Measurements from ENCODE around the gene RYR3.

Gene RYR3

DNA sequence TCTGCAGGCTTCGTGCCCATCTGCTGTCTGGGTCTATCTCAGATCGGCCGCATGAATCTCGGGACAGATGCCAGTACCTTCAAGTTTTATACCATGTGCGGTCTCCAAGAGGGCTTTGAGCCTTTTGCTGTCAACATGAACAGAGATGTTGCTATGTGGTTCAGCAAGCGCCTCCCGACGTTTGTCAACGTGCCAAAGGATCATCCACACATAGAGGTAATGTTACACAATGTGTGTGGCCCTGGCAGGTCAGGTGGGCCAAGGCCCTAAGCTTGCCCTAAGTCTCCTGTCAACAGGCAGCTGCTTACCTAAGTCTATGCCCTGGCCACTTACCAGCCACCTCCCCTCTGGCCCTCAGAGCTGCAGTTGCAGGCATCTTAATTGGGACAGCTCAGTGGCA is 333.5 kb downstream of the RYR3 start:
- H3K4me3 ChIP-seq (ENCODE audit: low read depth, low read length) = no peak overlapping the region
- H3K79me1 ChIP-seq (ENCODE audit: low read length) = no peaks in the 10 kb centered on the region
- no peak overlapping the region for H4K91ac ChIP-seq (ENCODE audit: low read depth, low read length)
- no peak overlapping the region for H2BK5ac ChIP-seq (ENCODE audit: low read depth, low read length, poor library complexity)
- WGBS (ENCODE audit: extremely low coverage, insufficient coverage, insufficient read length) = no CpG with 5 or more reads among the region's 9 CpGs
- H3K27me3 ChIP-seq (ENCODE audit: insufficient read depth, low read length) = no peaks in the 10 kb centered on the region
- H3K14ac ChIP-seq (ENCODE audit: low read length) = no peak overlapping the region
- H2AK5ac ChIP-seq (ENCODE audit: low read length) = no peak overlapping the region
- no peak overlapping the region for H3K4me2 ChIP-seq (ENCODE audit: low read length)
- H3K27ac ChIP-seq (ENCODE audit: low read depth, low read length) = no peak overlapping the region
- no peak overlapping the region for H4K12ac ChIP-seq (ENCODE audit: low read depth, low read length)
- H3K23ac ChIP-seq (ENCODE audit: low read length) = no peak overlapping the region
- no peak for DNase-seq
- H3K9me3 ChIP-seq (ENCODE audit: insufficient read depth, low read depth, low read length) = peaks cover 5% of the 10 kb centered on the region
- no peak overlapping the region for H2BK12ac ChIP-seq (ENCODE audit: low read length)
- no peak overlapping the region for H3K4ac ChIP-seq (ENCODE audit: low read depth, low read length)
- no peak overlapping the region for H3K18ac ChIP-seq (ENCODE audit: low read length)
- no peak overlapping the region for H3K9ac ChIP-seq (ENCODE audit: low read length)
- no peaks in the 10 kb centered on the region for H3K79me2 ChIP-seq (ENCODE audit: control insufficient read depth, insufficient read depth, low read length, poor library complexity)
- H2BK120ac ChIP-seq (ENCODE audit: insufficient read depth, low read length, poor library complexity) = no peak overlapping the region
- H3K4me1 ChIP-seq (ENCODE audit: control insufficient read depth in 1 of 2, insufficient read depth in 2 of 2, low read length in 2 of 2) = peaks cover 2 to 3% of the 10 kb centered on the region in 2 experiments
- no peak overlapping the region for H2AFZ ChIP-seq (ENCODE audit: insufficient read depth, low read length, poor library complexity)
- H3K36me3 ChIP-seq (ENCODE audit: control insufficient read depth in 1 of 2, insufficient read depth in 2 of 2, low read length in 2 of 2) = peaks cover 5 to 10% of the 10 kb centered on the region in 2 experiments
- no peak overlapping the region for H4K8ac ChIP-seq (ENCODE audit: low read depth, low read length)

- no peak overlapping the region for H2BK12ac ChIP-seq (ENCODE audit: low read length)
- no peak overlapping the region for H3K9ac ChIP-seq (ENCODE audit: low read length)
- no peak for DNase-seq
- no peak overlapping the region for H2BK120ac ChIP-seq (ENCODE audit: insufficient read depth, low read length, poor library complexity)
- H3K4me3 ChIP-seq (ENCODE audit: low read depth, low read length) = no peak overlapping the region
- no peaks in the 10 kb centered on the region for H3K79me2 ChIP-seq (ENCODE audit: control insufficient read depth, insufficient read depth, low read length, poor library complexity)
- no peak overlapping the region for H3K27ac ChIP-seq (ENCODE audit: low read depth, low read length)
- H4K91ac ChIP-seq (ENCODE audit: low read depth, low read length) = no peak overlapping the region
- no peak overlapping the region for H2AFZ ChIP-seq (ENCODE audit: insufficient read depth, low read length, poor library complexity)
- no peak overlapping the region for H3K4me2 ChIP-seq (ENCODE audit: low read length)
- no peak overlapping the region for H3K18ac ChIP-seq (ENCODE audit: low read length)
- H2AK5ac ChIP-seq (ENCODE audit: low read length) = no peak overlapping the region
- peaks cover 2 to 3% of the 10 kb centered on the region in 2 experiments for H3K4me1 ChIP-seq (ENCODE audit: control insufficient read depth in 1 of 2, insufficient read depth in 2 of 2, low read length in 2 of 2)
- H3K36me3 ChIP-seq (ENCODE audit: control insufficient read depth in 1 of 2, insufficient read depth in 2 of 2, low read length in 2 of 2) = peaks cover 5% of the 10 kb centered on the region in 2 experiments
- no peak overlapping the region for H3K23ac ChIP-seq (ENCODE audit: low read length)
- H3K27me3 ChIP-seq (ENCODE audit: insufficient read depth, low read length) = no peaks in the 10 kb centered on the region
- no peaks in the 10 kb centered on the region for H3K79me1 ChIP-seq (ENCODE audit: low read length)
- H2BK5ac ChIP-seq (ENCODE audit: low read depth, low read length, poor library complexity) = no peak overlapping the region
- H4K12ac ChIP-seq (ENCODE audit: low read depth, low read length) = no peak overlapping the region
- peaks cover 6% of the 10 kb centered on the region for H3K9me3 ChIP-seq (ENCODE audit: insufficient read depth, low read depth, low read length)
- H3K14ac ChIP-seq (ENCODE audit: low read length) = no peak overlapping the region
- H4K8ac ChIP-seq (ENCODE audit: low read depth, low read length) = no peak overlapping the region
- no CpG with 5 or more reads among the region's 1 CpG for WGBS (ENCODE audit: extremely low coverage, insufficient coverage, insufficient read length)
- H3K4ac ChIP-seq (ENCODE audit: low read depth, low read length) = no peak overlapping the region
Measured at GRCh38 chr15:33646744-33647143, 336.0 kb downstream of the RYR3 start.

- H2BK120ac ChIP-seq (ENCODE audit: insufficient read depth, low read length, poor library complexity) = no peak overlapping the region
- H3K27me3 ChIP-seq (ENCODE audit: insufficient read depth, low read length) = no peaks in the 10 kb centered on the region
- H4K8ac ChIP-seq (ENCODE audit: low read depth, low read length) = no peak overlapping the region
- H3K18ac ChIP-seq (ENCODE audit: low read length) = no peak overlapping the region
- no peak overlapping the region for H3K23ac ChIP-seq (ENCODE audit: low read length)
- no peaks in the 10 kb centered on the region for H3K79me2 ChIP-seq (ENCODE audit: control insufficient read depth, insufficient read depth, low read length, poor library complexity)
- H4K91ac ChIP-seq (ENCODE audit: low read depth, low read length) = no peak overlapping the region
- no peak overlapping the region for H3K4ac ChIP-seq (ENCODE audit: low read depth, low read length)
- WGBS (ENCODE audit: extremely low coverage, insufficient coverage, insufficient read length) = no CpG with 5 or more reads among the region's 9 CpGs
- H2BK5ac ChIP-seq (ENCODE audit: low read depth, low read length, poor library complexity) = no peak overlapping the region
- H3K14ac ChIP-seq (ENCODE audit: low read length) = no peak overlapping the region
- DNase-seq = no peak
- no peak overlapping the region for H3K4me3 ChIP-seq (ENCODE audit: low read depth, low read length)
- no peak overlapping the region for H3K27ac ChIP-seq (ENCODE audit: low read depth, low read length)
- H4K12ac ChIP-seq (ENCODE audit: low read depth, low read length) = no peak overlapping the region
- H2BK12ac ChIP-seq (ENCODE audit: low read length) = no peak overlapping the region
- H2AK5ac ChIP-seq (ENCODE audit: low read length) = no peak overlapping the region
- no peak overlapping the region for H3K4me2 ChIP-seq (ENCODE audit: low read length)
- H3K36me3 ChIP-seq (ENCODE audit: control insufficient read depth in 1 of 2, insufficient read depth in 2 of 2, low read length in 2 of 2) = peaks cover 1 to 2% of the 10 kb centered on the region in 2 experiments
- no peak overlapping the region for H2AFZ ChIP-seq (ENCODE audit: insufficient read depth, low read length, poor library complexity)
- no peaks in the 10 kb centered on the region for H3K79me1 ChIP-seq (ENCODE audit: low read length)
- peaks cover 5% of the 10 kb centered on the region for H3K9me3 ChIP-seq (ENCODE audit: insufficient read depth, low read depth, low read length)
- peaks cover 2 to 3% of the 10 kb centered on the region in 2 experiments for H3K4me1 ChIP-seq (ENCODE audit: control insufficient read depth in 1 of 2, insufficient read depth in 2 of 2, low read length in 2 of 2)
- no peak overlapping the region for H3K9ac ChIP-seq (ENCODE audit: low read length)
Measured at GRCh38 chr15:33649217-33649933, 338.6 kb downstream of the RYR3 start.

GRCh38 chr15:33654860-33655259 is 344.1 kb downstream of the RYR3 start:
- no peak overlapping the region for H3K9ac ChIP-seq (ENCODE audit: low read length)
- no peak for DNase-seq
- H3K79me1 ChIP-seq (ENCODE audit: low read length) = no peaks in the 10 kb centered on the region
- H3K18ac ChIP-seq (ENCODE audit: low read length) = no peak overlapping the region
- no peak overlapping the region for H3K14ac ChIP-seq (ENCODE audit: low read length)
- no peak overlapping the region for H3K4me3 ChIP-seq (ENCODE audit: low read depth, low read length)
- no peak overlapping the region for H4K91ac ChIP-seq (ENCODE audit: low read depth, low read length)
- no peak overlapping the region for H2BK12ac ChIP-seq (ENCODE audit: low read length)
- peaks cover 0 to 2% of the 10 kb centered on the region in 2 experiments for H3K4me1 ChIP-seq (ENCODE audit: control insufficient read depth in 1 of 2, insufficient read depth in 2 of 2, low read length in 2 of 2)
- no peak overlapping the region for H2AFZ ChIP-seq (ENCODE audit: insufficient read depth, low read length, poor library complexity)
- H3K4ac ChIP-seq (ENCODE audit: low read depth, low read length) = no peak overlapping the region
- no peak overlapping the region for H2BK120ac ChIP-seq (ENCODE audit: insufficient read depth, low read length, poor library complexity)
- no CpG with 5 or more reads among the region's 3 CpGs for WGBS (ENCODE audit: extremely low coverage, insufficient coverage, insufficient read length)
- no peak overlapping the region for H3K23ac ChIP-seq (ENCODE audit: low read length)
- no peak overlapping the region for H3K27ac ChIP-seq (ENCODE audit: low read depth, low read length)
- no peak overlapping the region for H2BK5ac ChIP-seq (ENCODE audit: low read depth, low read length, poor library complexity)
- peaks cover 2% of the 10 kb centered on the region for H3K9me3 ChIP-seq (ENCODE audit: insufficient read depth, low read depth, low read length)
- H3K27me3 ChIP-seq (ENCODE audit: insufficient read depth, low read length) = no peaks in the 10 kb centered on the region
- peaks cover 0 to 7% of the 10 kb centered on the region in 2 experiments for H3K36me3 ChIP-seq (ENCODE audit: control insufficient read depth in 1 of 2, insufficient read depth in 2 of 2, low read length in 2 of 2)
- no peak overlapping the region for H4K8ac ChIP-seq (ENCODE audit: low read depth, low read length)
- H2AK5ac ChIP-seq (ENCODE audit: low read length) = no peak overlapping the region
- no peaks in the 10 kb centered on the region for H3K79me2 ChIP-seq (ENCODE audit: control insufficient read depth, insufficient read depth, low read length, poor library complexity)
- H3K4me2 ChIP-seq (ENCODE audit: low read length) = no peak overlapping the region
- H4K12ac ChIP-seq (ENCODE audit: low read depth, low read length) = no peak overlapping the region
